CD14-positive monocyte (primary cell): ENCODE results near the gene FAM107B. TPM values are rescaled to one million over a fixed set of nuclear protein-coding genes. Genes with fewer than 3 reads are reported as not detected.

Experiments
- DNase-seq, 3 donors: peaks; one replicate each; pipeline ENCODE4 v3.0.0-alpha.2; 2011 to 2022
- H2AFZ ChIP-seq: 2 replicates; pipeline ENCODE4 v1.6.0; 2012; ENCODE audit warnings: mild to moderate bottlenecking, low read depth, low read length, inconsistent platforms; ENCODE audit not compliant: insufficient read depth, poor library complexity, severe bottlenecking
- H3K27ac ChIP-seq, 2 donors: 1 replicate in 1 of 2; 2 replicates in 1 of 2; pipeline ENCODE4 v1.5.1; 2012 to 2013; ENCODE audit warnings: low read length in 2 of 2, control low read depth in 1 of 2, inconsistent platforms in 1 of 2, low read depth in 1 of 2, mild to moderate bottlenecking in 1 of 2
- H3K27me3 ChIP-seq, 2 donors: one replicate each; pipeline versions ENCODE4 v1.6.0 to v1.6.1; 2011 to 2013; ENCODE audit warnings: low read length in 2 of 2; ENCODE audit not compliant: control insufficient read depth in 2 of 2, insufficient read depth in 2 of 2
- H3K36me3 ChIP-seq, 2 donors: replicated peaks in 1 of 2; 1 replicate in 1 of 2; 2 replicates in 1 of 2; pipeline versions ENCODE4 v1.5.1 to v1.6.1; 2012 to 2013; ENCODE audit warnings: low read length in 2 of 2, control low read depth in 1 of 2, inconsistent platforms in 1 of 2, mild to moderate bottlenecking in 1 of 2; ENCODE audit not compliant: insufficient read depth in 2 of 2, control insufficient read depth in 1 of 2
- H3K4me1 ChIP-seq, 2 donors: 1 replicate in 1 of 2; 2 replicates in 1 of 2; pipeline versions ENCODE4 v1.5.1 to v1.6.1; 2012 to 2013; ENCODE audit warnings: low read length in 2 of 2, control low read depth in 1 of 2, inconsistent platforms in 1 of 2, mild to moderate bottlenecking in 1 of 2, moderate library complexity in 1 of 2; ENCODE audit not compliant: insufficient read depth in 2 of 2, control insufficient read depth in 1 of 2
- H3K4me2 ChIP-seq: replicated peaks from 2 replicates; pipeline ENCODE3; 2012; ENCODE audit warnings: low read length, moderate library complexity, mild to moderate bottlenecking; ENCODE audit not compliant: poor library complexity, severe bottlenecking; ENCODE audit errors: extremely low read depth
- H3K4me3 ChIP-seq, 3 experiments: fragments of 200-600 bp in 1 of 3; sonication (generic) in 1 of 3; replicated peaks in 1 of 3; 1 replicate in 2 of 3; 2 replicates in 1 of 3; pipeline ENCODE4 v1.5.1; 2011 to 2013; ENCODE audit warnings: low read length in 3 of 3, mild to moderate bottlenecking in 3 of 3, control low read depth in 2 of 3, low read depth in 2 of 3, inconsistent platforms in 1 of 3, moderate library complexity in 1 of 3
- H3K79me2 ChIP-seq: 2 replicates; pipeline ENCODE4 v1.6.0; 2012; ENCODE audit warnings: mild to moderate bottlenecking, control low read depth, inconsistent platforms, low read length, moderate library complexity; ENCODE audit not compliant: insufficient read depth
- H3K9ac ChIP-seq: 2 replicates; pipeline ENCODE4 v1.6.0; 2017; ENCODE audit warnings: low read length, mild to moderate bottlenecking; ENCODE audit not compliant: insufficient read depth, poor library complexity, severe bottlenecking
- H3K9me3 ChIP-seq, 2 donors: replicated peaks in 1 of 2; 1 replicate in 1 of 2; 2 replicates in 1 of 2; pipeline versions ENCODE4 v1.5.1 to v1.6.1; 2012 to 2013; ENCODE audit warnings: low read length in 2 of 2, control low read depth in 1 of 2; ENCODE audit not compliant: control insufficient read depth in 1 of 2, insufficient read depth in 1 of 2
- H4K20me1 ChIP-seq: 2 replicates; pipeline ENCODE4 v1.6.0; 2012; ENCODE audit warnings: mild to moderate bottlenecking, low read length, control low read depth, moderate library complexity; ENCODE audit not compliant: insufficient read depth
- H3K27ac Mint-ChIP-seq, 7 donors: one replicate each; pipeline ENCODE4 v1.8.0; 2020; ENCODE audit warnings: mild to moderate bottlenecking in 7 of 7, mixed read lengths in 7 of 7, moderate library complexity in 6 of 7, inconsistent platforms in 2 of 7
- H3K27me3 Mint-ChIP-seq, 3 donors: one replicate each; pipeline ENCODE4 v1.8.0; 2021 to 2022; ENCODE audit warnings: low read depth in 3 of 3, mild to moderate bottlenecking in 3 of 3, mixed read lengths in 3 of 3, moderate library complexity in 3 of 3, inconsistent platforms in 1 of 3
- H3K36me3 Mint-ChIP-seq, 2 donors: one replicate each; pipeline ENCODE4 v1.8.0; 2020; ENCODE audit warnings: mixed read lengths in 2 of 2, inconsistent platforms in 1 of 2, mild to moderate bottlenecking in 1 of 2
- H3K4me1 Mint-ChIP-seq: one replicate; pipeline ENCODE4 v1.8.0; 2020; ENCODE audit warnings: mild to moderate bottlenecking, mixed read lengths
- H3K4me3 Mint-ChIP-seq, 2 donors: one replicate each; pipeline ENCODE4 v1.8.0; 2020; ENCODE audit warnings: mild to moderate bottlenecking in 2 of 2, mixed read lengths in 2 of 2, moderate library complexity in 1 of 2
- H3K9me3 Mint-ChIP-seq, 7 donors: one replicate each; pipeline ENCODE4 v1.8.0; 2020 to 2022; ENCODE audit warnings: mixed read lengths in 7 of 7, mild to moderate bottlenecking in 6 of 7, moderate library complexity in 6 of 7, inconsistent platforms in 2 of 7
- CTCF ChIP-seq: fragments of 200-600 bp; IDR thresholded peaks from one replicate; pipeline ENCODE4 v1.8.0; 2022; ENCODE audit warnings: antibody characterized with exemption, mild to moderate bottlenecking
- WGBS: methylation state at CpG from one replicate; pipeline ENCODE4 v1.1.5; 2013; ENCODE audit warnings: missing lambda C conversion rate; ENCODE audit not compliant: insufficient coverage; 5-methylcytosine and 5-hydroxymethylcytosine counted together
- intact Hi-C, 2 donors: fragments of 100-400 bp; cut with micrococcal nuclease; formaldehyde crosslinking; loops; one replicate each; pipeline versions ENCODE4 v1.15.0 to v1.15.1; 2023
- polyA plus RNA-seq, 3 donors: library from polyadenylated mRNA; depleted of rRNA in 1 of 3; unstranded in 2 of 3; stranded (reverse) in 1 of 3; fragments of 300-500 nt in 2 of 3; fragments of >200 nt in 1 of 3; fragmentation: Illumina TruSeq in 2 of 3; gene quantifications; 1 replicate in 2 of 3; 2 replicates in 1 of 3; pipeline ENCODE4 v1.2.3, GENCODE V29; 2012 to 2021

The FAM107B gene
- polyA plus RNA-seq, 3 donors, result 27.2 to 68.5 (median 28.4) TPM

DNA sequence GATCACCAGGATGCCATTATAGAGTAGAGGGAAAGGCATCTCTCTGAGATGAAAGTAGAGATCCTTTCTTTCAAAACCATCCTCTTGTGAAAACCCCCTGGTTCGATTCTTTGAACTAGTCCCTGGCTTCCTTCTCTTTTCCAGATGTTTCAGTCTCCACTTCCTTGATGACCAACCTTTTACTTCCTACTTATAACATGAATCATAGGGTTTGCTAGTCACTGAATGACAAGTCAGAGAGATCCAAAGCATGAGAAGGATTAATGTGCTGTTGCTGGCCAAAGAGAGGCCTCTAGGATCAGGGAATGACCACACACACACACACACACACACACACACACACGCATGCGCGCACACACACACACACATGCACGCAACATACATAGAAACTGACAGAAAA is 282.9 kb downstream of the FAM107B start:
- H3K9ac ChIP-seq, result no peak overlapping the region
- Mint-ChIP-seq H3K36me3 (no peaks in the 10 kb centered on the region), H3K27ac (peak overlapping the region in 1 of 7 donors; percentile 55), H3K4me3 (no peak overlapping the region), H3K4me1 (peaks cover 7% of the 10 kb centered on the region), H3K27me3 (peaks cover 11 to 27% (median 15%) of the 10 kb centered on the region in 3 donors), H3K9me3 (peaks cover 0 to 3% (median 0%) of the 10 kb centered on the region in 7 donors)
- peak; percentile 33 to 75 (median 34) for DNase-seq
- no peaks in the 10 kb centered on the region for H3K9me3 ChIP-seq
- no peak overlapping the region for H2AFZ ChIP-seq
- H3K4me1 ChIP-seq, result peaks cover 3 to 9% of the 10 kb centered on the region in 2 donors
- H4K20me1 ChIP-seq, result no peaks in the 10 kb centered on the region
- 85% methylated on average over 4 of the region's 5 CpGs for WGBS
- H3K27me3 ChIP-seq, result peaks cover 2 to 3% of the 10 kb centered on the region in 2 donors
- H3K4me2 ChIP-seq, result no peak overlapping the region
- H3K27ac ChIP-seq, result no peak overlapping the region
- H3K36me3 ChIP-seq, result no peaks in the 10 kb centered on the region
- intact Hi-C loops, result loop anchor here in 1 of 2 donors (10.0 kb wide), 1 partner anchor 613 kb away; no protein-coding TSS in a partner anchor
- no peaks in the 10 kb centered on the region for H3K79me2 ChIP-seq
- no peak overlapping the region for H3K4me3 ChIP-seq
- no peak for TF ChIP-seq CTCF

- no peaks in the 10 kb centered on the region for H3K36me3 Mint-ChIP-seq
- no peak for DNase-seq
- peaks cover 7% of the 10 kb centered on the region for H3K4me1 Mint-ChIP-seq
- H2AFZ ChIP-seq, result no peak overlapping the region
- H3K27me3 ChIP-seq, result peaks cover 3% of the 10 kb centered on the region in 2 donors
- no CpG with 5 or more reads among the region's 1 CpG for WGBS
- no peaks in the 10 kb centered on the region for H4K20me1 ChIP-seq
- H3K36me3 ChIP-seq, result no peaks in the 10 kb centered on the region
- no peaks in the 10 kb centered on the region for H3K79me2 ChIP-seq
- H3K27ac ChIP-seq, result no peak overlapping the region
- no peaks in the 10 kb centered on the region for H3K9me3 ChIP-seq
- H3K27ac Mint-ChIP-seq, result no peak overlapping the region
- peaks cover 3 to 9% of the 10 kb centered on the region in 2 donors for H3K4me1 ChIP-seq
- H3K4me3 Mint-ChIP-seq, result no peak overlapping the region
- no peak for TF ChIP-seq CTCF
- H3K27me3 Mint-ChIP-seq, result peaks cover 6 to 30% (median 12%) of the 10 kb centered on the region in 3 donors
- no peak overlapping the region for H3K9ac ChIP-seq
- intact Hi-C loops, result loop anchor here in 1 of 2 donors (10.0 kb wide), 1 partner anchor 615 kb away; no protein-coding TSS in a partner anchor
- H3K9me3 Mint-ChIP-seq, result peaks cover 0 to 3% (median 0%) of the 10 kb centered on the region in 7 donors
- no peak overlapping the region for H3K4me2 ChIP-seq
- H3K4me3 ChIP-seq, result no peak overlapping the region
Measured at GRCh38 chr10:14489522-14490177, 285.0 kb downstream of the FAM107B start.
